GM20431 (cell line): ENCODE data around the gene CLIC4.
"Not testable (repeated sequence)": the region's sequence is repeated elsewhere in the genome, so short reads cannot be mapped to it uniquely, and the experiment has no call there.

ENCODE experiments used
- in situ Hi-C: fragments of 300-500 bp; cut with MseI, MboI; formaldehyde crosslinking; loops from one replicate; pipeline ENCODE4 v1.15.0; 2020; ENCODE audit warnings: low sequenced_read_pairs; ENCODE audit not compliant: unreplicated experiment

CLIC4 gene

DNA sequence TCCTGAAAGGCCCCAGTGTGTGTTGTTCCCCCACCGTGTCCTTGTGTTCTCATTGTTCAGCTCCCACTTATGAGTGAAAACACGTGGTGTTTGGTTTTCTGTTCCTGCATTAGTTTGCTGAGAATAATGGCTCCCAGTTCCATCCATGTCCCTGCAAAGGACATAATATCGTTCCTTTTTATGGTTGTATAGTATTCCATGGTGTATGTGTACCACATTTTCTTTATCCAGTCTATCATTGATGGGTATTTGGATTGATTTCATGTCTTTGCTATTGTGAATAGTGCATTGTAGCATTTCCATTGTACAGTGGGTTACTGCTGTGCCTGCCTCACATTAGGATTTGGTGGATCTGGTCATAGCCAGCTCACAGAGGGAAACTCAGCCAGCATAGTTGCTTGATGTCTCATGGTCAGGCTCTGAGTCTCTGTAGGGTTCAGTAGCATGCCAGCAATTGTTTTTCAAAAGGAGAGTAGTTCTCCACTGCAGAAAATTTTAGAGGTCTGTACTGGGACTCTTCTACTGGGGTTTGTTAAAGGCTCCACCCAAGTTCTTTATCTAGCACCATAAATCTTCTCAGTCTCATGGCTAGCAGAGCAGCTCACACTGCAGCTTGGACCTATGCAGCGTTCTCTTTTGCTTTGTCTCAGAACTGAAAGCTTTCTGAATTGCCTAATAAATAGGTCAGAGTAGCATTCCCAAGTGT is 143.9 kb downstream of the CLIC4 start:
- in situ Hi-C loops = no loop called here

DNA sequence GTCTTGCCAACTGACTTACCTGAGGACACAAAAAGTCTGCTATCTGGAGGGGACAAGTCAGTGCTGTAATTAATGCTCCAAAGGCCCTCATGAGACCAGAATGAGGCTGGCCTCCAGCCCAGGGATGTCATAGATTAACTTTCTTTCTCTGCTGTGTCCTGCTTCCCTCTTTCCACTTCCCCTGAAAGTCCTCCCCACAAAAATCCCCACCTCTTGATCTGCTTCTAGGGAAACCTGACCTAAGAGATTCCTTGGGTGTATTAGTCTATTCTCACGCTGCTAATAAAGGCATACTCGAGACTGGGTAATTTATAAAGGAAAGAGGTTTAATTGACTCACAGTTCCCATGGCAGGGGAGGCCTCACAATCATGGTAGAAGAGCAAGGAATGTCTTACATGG is 145.6 kb downstream of the CLIC4 start:
- in situ Hi-C loops = no loop called here

DNA sequence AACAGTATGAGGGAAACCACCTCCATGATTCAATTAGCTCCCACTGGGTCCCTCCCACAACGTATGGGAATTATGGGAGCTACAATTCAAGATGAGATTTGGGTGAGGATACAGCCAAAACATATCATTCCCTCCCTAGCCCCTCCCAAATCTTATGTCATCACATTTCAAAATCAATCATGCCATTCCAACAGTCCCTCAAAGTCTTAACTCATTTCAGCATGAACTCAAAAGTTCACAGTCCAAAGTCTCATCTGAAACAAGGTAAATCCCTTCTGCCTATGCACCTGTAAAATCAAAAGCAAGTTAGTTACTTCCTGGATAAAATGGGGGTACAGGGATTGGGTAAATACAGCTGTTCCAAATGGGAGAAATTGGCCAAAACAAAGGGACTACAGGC is 146.1 kb downstream of the CLIC4 start:
- in situ Hi-C loops = not testable (repeated sequence)

DNA sequence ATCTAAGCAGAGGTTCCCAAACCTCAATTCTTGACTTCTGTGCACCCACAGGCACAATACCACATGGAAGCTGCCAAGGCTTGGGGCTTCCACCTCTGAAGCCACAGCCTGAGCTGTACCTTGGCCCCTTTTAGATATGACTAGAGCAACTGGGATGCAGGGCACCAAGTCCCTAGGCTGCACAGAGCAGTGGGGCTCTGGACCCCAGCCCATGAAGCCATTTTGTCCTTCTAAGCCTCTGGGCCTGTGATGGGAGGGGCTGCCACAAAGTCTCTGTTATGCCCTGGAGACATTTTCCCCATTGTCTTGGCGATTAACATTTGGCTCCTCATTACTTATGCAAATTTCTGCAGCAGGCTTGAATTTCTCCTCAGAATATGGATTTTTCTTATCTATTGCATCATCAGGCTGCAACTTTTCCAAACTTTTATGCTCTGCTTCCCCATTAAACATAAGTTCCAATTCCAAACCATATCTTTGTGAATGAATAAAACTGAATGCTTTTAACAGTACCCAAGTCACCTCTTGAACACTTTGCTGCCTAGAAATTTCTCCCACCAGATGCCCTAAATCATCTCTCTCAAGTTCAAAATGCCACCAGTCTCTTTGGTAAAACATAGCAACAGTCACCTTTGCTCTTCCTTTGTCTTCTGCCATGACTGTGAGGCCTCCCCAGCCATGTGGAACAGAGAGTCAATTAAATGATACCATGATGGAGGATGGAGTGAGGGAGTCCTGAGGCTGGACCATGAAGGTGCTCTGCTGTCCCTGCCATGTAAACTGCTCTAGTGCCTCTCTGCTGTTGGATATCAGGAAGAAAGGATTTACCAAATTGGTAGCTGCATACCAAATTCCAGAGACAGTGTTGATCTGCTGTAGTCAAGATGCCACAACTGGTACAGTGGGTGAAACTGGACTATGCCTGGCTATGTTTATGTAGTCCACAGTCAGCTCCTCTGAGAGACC is 147.2 kb downstream of the CLIC4 start:
- in situ Hi-C loops = no loop called here

DNA sequence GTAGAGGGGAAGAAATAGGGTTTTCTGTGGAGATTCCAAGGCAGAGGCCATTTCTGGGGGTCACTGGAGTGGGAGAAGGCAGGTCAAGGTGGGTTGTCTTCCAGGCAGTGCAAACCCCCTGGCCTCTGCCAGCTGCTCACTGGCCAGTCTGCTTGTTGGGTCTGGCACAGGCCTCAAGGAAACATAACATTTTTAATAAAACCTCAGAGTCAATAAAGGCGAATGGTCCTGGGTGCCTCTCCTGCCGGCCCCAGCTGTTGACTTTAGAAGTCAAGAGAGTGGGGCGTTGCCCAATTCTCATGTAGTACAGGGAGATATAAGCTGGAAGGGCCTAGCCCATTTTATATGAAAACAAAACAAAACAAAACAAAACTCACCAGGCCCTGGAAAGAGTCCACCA is 148.2 kb downstream of the CLIC4 start:
- in situ Hi-C loops = no loop called here
